Activated CD4-positive, alpha-beta T cell treated with anti-CD3 and anti-CD28 coated beads, Interleukin-2, amount 50 U/mL, for 48 hours (primary cell): ENCODE measurements around the gene TMEM184A.

Source experiments
- DNase-seq, 2 experiments: peaks; one replicate each; pipeline ENCODE4 v3.0.0-alpha.2; 2020

Gene TMEM184A

DNA sequence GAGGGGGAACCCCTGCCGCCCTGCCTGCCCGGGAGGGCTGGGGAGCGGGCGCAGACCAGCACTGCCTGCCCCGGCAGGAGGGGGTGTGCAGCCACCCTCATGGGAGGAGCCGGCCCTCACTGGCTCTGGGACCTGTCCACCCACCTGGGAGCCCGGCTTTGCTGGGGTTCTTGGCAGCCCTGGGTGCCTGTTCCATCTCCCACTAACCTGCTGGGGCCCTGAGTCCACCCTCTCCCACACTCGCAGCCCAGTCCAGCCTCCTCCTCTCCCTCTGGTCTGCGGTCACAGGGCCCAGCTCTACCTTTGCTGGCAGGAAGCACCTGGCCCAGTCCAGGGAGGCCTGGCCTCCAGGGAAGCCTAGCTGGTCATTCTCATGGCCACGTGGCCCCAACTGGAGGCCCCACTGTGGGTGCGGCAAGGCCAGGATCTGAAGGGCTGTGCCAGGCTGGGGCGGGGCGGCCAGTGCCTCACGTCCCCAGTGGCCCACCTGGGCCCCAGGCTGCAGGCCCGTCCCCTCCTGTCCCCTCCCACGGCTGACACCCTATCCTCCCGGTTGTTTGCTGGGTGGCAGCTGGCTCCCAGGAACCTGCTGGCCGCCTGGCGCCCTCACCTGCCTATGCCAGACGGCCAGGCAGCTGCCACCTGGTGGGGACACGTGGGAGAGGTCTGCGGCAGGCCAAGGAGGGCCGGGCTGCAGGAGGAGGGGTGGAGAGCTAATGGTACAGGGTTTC, at the start of gene TMEM184A:
TMEM184A (minus strand) TSS at position 393 of the 731 bp plus-strand sequence. CDS start 721 bp downstream, outside the sequence.
- DNase-seq = peak; percentile 45 to 58

GRCh38 chr7:1604383-1604782, 48.4 kb upstream of the TMEM184A start:
- DNase-seq = no peak

DNA sequence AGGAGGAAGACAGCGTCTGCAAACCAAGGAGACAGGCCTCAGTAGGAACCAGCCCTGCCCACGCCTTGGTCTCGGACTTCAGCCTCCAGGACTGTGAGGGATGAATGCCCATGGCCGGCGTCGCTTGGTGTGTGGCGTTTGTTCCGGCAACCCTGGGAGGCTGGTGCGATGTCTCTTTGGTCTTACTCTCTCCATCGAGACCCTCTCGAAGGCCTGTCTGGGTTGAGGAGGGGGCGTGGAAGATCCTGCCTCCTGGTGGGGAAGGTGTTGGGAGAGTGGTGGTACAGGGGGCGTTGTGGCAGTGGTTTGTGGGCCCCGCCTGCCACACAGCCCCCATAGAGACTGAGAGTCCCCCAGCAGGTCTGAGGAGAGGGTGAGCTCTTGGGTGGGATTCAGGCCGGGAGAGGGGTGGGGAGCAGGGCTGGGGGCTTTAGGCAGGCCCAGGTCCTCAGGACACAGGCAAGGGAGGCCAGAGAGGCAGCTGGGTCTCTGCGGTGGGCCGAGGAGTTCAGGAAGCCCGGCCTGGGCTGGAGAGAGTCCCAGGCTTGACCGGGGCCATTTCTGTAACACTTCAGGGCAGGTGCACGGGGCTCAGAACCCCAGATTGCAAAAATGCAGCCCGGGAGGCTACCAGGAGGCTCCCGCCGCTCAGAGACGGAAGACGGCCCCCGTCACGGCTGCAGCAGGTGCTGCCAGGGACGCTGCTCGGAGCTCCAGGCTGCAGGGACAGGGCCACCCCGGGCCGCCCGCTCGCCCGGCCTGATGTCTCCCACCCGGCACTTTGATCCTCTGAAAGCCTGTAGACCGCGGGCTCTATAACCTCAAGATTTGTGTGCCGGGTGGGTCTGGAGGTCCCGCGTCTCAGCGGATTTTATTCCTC, 47.6 kb upstream of the TMEM184A start:
- DNase-seq = no peak

DNA sequence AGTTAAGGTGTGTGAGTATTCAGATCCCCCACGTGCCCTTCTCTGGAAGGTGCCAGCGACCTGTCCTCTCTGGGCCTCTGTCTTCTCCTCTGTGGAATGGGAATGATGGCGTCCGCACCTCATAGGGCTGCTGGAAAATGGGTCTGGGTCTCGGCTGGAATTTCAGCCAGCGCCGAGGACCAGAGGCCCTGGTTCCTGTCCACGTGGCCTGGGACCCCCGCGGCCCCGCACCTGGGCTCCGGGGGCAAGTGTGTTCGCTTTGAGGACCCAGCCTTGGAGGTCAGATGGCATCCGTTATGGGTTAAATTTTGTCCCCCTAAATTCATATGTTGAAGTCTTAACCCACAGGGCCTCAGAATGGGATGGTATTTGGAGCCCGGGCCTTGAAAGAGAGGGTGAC, 46.4 kb upstream of the TMEM184A start:
- no peak for DNase-seq

GRCh38 chr7:1601956-1602355, 46.0 kb upstream of the TMEM184A start:
- no peak for DNase-seq

DNA sequence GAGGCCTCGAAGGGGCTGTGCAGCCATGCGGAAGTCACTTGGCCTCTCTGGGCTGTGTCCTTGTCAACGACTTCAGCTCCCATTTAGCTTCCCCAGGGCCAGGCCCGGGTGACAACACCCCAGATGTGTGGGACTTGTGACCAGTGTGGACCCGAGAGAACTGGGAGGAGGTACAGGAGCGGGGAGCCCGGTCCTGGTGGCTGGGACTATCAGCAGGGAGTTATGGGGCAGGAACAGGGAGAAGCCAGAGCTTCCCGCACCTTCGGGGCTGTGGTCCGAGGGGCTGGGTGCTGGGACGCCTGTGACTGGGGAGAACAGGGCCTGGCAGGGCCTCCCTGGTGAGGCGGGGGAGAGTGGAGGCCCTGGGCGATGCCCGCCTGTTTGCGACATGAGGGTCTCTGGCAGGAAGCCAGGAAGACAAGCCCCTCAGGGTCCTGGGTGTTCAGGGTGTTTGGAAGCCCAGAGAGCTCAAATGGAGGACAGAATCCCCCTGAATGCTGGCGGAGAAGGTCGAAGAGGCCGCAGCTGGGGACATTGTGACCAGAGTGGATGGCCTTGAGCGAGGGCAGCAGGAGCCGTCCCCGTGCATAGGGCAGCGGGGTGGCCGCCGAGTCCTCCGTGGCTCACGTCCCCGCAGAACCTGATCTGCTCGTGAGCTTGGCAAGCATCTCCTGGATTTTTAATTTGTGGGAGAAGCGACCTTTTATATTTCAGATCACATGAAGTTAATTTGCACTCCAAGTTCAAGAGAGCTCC, 43.8 kb upstream of the TMEM184A start:
- no peak for DNase-seq

DNA sequence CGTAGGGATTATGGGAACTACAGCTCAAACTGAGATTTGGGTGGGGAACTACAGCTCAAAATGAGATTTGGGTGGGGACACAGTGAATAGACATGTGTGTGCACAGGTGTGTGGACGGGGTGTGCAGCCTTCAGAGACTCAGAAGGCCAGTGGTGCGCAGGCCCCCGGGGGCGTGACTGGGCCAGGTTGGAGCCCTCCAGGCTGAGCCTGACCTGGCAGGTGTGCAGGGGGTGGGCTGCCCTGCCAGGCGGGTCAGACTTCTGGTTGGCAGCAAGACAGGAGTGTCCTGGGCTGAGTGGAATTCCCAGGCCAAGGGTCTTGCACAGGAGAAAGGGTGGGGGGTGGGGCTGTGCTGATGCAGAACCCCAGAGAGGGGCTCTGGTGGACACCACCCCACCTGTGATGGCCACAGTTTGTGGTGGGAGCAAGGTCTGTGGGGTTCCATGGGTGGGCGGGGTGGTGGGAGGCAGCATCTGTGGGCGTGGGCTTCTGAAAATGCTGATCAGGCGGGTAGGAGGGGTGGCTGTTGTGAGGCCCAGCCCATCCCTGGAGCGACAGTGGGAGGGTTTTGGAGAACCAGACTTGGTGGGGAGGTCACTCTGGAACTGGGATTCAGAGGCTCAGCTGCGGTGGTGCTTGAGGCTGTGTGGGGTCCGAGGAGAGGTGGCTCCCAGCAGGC, 43.1 kb upstream of the TMEM184A start:
- DNase-seq = no peak

DNA sequence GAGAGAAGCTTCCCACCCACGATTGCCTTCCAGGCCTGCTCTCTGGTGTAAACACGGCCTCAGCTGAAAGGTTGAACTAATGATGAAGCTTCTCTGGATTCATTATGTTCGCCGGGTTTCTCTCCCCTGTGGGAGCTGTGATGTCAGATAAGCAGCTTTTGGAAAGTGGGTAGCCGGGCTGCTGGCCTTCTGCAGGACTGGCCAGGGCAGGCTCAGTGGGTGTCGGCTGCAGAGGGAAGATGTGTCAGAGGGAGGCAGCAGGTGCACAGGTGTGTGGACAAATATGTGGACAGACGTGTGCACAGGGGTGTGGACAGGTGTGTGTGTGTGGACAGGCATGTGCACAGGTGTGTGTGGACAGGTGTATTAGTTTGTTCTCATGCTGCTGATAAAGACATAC, 42.3 kb upstream of the TMEM184A start:
- DNase-seq = no peak

GRCh38 chr7:1597791-1598190, 41.8 kb upstream of the TMEM184A start:
- DNase-seq = no peak

DNA sequence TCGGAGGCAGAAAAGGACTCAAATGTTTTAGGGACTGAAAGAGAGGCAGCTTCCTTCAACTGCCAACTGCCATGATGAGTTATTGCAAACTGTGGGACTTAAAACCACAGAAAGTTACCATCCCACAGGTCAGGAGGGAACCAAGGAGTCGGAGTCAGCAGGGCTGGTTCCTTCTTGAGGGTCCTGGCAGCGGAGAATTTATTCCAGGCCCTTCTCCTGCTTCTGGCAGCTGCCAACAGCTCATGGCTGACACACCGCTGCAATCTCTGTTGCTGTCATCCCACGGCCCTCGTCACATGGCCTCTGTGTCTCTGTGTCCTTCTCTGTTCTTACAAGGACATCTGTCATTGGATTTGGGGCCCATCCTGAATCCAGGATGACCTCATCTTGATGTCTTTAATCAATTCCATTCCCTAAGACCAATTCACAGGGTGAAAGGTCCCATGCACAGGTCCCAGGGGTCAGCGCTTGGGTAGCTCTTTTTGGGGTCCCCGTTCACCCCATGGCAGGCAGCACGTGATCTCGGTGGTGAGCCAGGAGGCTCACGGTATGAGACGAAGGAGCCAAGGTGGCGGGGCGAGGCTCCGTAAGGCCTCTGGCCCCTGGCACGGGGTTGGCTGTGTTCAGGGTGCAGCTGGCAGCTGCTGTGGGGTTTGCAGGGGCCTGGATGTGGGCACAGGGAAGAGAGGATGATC, 41.2 kb upstream of the TMEM184A start:
- no peak for DNase-seq

DNA sequence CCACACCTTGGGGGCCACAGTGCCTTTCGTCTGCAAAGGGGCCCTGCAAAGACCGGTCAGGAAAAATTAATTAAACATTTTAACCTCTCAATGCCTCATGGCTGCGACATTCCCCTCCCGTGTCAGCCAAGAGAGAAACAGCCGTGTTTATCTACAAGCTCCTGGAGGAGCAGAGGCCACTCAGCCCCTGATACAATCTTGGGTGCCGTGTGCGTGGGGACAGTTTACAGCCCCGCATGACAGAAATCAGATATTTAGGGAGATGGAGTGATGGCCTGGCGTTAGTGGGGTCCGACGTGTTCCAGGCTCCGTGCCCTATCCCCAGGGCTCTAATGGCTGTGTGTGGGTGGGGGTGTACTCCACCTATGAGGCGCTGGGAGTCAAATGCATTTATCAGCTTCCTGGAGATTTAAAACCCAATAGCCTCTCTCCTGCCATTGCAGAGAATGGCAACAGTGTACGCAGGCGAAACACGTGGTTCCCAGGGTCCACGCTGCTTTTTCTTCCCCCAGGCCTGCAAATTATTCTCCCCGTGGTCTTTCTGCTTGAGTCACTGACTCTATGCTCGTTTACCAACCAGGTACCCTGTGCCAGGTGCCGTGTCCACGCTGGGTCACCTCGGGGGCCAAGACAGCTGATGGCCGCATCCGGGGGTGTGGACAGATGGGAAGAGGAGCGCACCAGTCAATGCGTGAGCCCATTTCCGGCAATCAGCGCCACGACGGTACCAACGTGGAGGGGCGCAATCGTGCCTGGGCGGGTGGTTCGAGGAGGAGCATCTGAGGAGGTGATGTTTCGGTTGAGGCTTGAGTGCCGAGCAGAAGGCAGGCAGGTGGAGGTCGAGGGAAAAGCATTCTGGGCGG, 40.4 kb upstream of the TMEM184A start:
- DNase-seq = no peak

DNA sequence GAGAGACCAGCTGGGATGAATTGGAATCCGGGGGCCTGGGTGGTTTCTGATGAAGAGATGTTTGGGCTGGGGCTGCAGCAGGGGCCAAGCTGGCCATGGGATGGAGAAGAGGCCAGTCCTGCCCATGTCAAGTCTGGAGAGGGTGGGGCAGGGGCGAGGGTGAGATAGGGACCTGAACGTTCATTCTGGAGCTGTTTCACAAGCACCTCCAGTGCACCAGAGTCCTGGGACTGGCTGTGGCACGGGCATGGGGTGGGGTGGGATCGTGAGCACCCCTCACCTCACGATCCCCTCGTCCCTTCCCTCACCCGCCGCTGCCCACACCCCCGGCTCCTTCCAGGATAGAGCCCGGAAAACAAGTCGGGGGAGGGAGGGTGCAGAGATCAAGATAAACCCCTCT, 39.6 kb upstream of the TMEM184A start:
- DNase-seq = no peak

- no peak for DNase-seq
Observed at GRCh38 chr7:1595027-1595426, 39.0 kb upstream of the TMEM184A start.

DNA sequence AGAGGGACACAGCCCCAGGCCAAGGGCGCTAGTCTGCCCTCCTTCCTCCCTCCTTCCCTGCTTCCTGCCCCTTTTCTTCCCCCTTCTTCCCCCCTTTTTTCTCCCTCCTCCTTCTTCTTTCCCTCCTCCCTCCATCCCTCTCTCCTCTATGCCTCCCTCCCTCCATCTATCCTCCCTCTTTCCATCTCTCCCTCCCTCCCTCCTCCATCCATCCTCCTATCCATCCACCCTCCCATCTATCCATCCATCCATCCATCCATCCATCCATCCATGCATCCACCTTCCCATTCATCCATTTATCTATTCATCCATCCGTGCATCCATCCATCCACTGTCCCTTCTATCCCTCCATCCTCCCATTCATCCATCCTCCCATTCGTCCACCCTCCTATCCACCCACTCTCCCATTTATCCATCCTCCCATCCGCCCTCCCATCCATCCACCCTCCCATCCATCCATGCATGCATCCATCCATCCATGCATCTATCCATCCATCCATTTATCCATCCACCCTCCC, 38.0 kb upstream of the TMEM184A start:
- DNase-seq = no peak

DNA sequence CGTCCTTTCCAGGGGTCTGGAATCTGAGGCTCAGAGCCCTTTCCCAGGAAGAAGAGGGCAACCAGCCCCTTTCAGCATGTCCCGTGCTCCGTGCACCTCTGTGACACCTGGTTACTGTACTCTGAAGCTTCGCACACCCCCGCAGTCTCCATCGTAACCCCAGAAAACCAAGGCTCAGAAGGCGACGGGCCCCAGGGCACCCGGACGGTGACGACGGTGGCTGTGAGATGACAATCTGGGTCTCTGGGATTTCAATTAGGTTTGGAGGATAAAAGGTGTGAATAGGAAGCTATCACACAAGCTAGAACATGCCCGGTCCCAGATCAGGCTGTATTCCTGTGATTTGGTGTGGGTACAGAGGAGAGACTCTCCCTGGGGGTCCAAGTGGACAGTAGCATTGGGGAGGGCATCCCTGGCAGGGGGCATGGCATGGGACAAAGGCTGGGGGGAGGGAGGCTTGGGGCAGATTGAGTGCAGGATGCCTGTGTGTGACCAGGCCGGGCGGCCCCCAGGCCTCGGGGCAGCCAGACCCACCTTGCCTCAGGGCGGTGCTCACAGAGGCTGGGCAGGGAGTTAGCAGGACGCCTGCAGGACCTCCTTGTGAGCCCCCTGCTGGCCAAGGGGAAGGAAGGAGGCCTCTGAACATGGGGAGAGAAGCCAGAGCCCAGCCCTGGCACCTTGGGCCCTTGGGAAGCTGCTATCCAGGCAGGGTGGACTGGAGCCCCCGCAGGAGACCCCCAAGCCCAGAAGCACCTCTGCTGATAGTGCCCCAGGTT, 37.3 kb upstream of the TMEM184A start:
- DNase-seq = no peak

GRCh38 chr7:1592299-1592871, 36.4 kb upstream of the TMEM184A start:
- DNase-seq = peak in 1 of 2 experiments; percentile 19

DNA sequence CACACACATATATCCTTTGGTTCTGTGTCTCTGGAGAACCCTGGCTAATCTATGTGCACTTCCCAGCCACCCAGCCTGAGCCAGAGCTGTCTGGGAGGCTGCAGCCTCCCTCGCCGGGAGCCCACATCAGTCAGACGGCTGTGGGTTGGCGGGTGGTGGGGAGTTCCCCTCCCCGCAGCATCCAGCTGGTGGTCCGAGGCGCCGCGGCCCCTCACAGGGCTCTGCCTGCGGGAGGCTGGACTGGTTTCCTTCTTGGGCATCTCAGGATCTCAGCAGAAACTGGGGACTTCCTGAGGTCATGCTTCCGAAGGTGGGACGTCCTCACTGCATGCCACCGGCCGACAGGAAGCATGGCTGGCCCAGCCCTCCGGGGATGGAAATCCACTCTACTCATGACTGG, 35.9 kb upstream of the TMEM184A start:
- no peak for DNase-seq

DNA sequence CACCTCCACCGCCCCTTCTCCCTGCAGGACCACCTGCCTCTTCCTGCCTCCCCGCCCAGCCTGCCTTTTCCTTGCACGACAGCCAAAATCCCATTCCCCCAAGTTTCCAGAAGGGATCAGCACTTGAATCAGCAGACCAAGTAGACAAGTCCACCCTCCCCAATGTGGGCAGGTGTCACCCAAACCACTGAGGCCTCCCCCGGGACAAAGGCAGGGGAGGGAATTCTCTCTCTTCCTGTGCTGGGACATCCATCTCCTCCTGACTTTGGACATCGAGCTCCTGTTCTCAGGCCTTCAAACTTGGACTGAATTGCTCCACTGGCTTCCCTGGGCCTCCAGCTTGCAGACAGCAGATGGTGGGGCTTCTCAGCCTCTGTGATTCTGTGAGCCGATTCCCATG, 35.4 kb upstream of the TMEM184A start:
- no peak for DNase-seq

- DNase-seq = no peak
Observed at GRCh38 chr7:1590887-1591286, 34.9 kb upstream of the TMEM184A start.

DNA sequence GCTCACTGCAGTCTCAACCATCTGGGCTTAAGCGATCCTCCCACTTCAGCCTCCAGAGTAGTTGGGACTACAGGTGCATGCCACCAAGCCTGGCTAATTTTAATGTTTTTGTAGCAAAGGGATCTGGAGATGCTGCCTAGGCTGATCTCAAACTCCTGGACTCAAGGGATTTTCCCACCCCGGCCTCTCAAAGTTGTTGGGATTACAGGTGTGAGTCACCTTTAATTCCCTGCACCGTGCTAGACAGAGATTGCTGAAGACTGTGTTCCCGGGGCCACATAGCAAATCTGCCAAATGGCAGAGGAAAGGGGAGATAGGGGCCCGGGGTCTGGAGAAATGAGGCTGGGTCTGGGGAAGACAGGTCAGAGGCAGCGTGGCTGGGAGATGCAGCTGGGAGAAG, 34.5 kb upstream of the TMEM184A start:
- DNase-seq = no peak
